Panc1 (cell line): ENCODE results near the gene CYP24A1. TPM values are rescaled to one million over a fixed set of nuclear protein-coding genes. Genes with fewer than 3 reads are reported as not detected.

Source experiments
- ATAC-seq: fragments of 200-7000 bp; cut with Tn5 transposase; 2 replicates; pipeline ENCODE4 v1.9.1; 2020; ENCODE audit warnings: mild to moderate bottlenecking, moderate library complexity
- BruUV-seq: library from RNA; stranded (reverse); fragments of 400-500 nt; replicated peaks from 2 replicates; lab custom pipeline; 2021; lab: Mats Ljungman, UMichigan
- CTCF ChIA-PET: fragments of 300-600 bp; sonication (Branson Sonifier 250); formaldehyde crosslinking; loops from one replicate; lab custom pipeline; 2022; ENCODE audit warnings: antibody characterized with exemption; lab: Charles Lee
- POLR2A ChIA-PET: fragments of 300-600 bp; sonication (Branson Sonifier 250); formaldehyde crosslinking; loops from one replicate; lab custom pipeline; 2022; ENCODE audit warnings: antibody characterized with exemption; lab: Charles Lee
- DNase-seq: peaks from one replicate; pipeline ENCODE4 v3.0.0-alpha.2; 2010; ENCODE audit warnings: low read depth, low spot score
- H3K27ac ChIP-seq: 2 replicates; pipeline ENCODE4 v1.5.1; 2011; ENCODE audit warnings: mild to moderate bottlenecking, low read length, inconsistent platforms
- H3K27me3 ChIP-seq: fragments of 200-500 bp; sonication (Bioruptor generic); 2 replicates; pipeline ENCODE4 v1.6.0; 2014; ENCODE audit warnings: low read length, inconsistent platforms; ENCODE audit not compliant: control insufficient read depth, insufficient read depth
- H3K36me3 ChIP-seq: fragments of 200-500 bp; sonication (Bioruptor generic); 2 replicates; pipeline ENCODE4 v1.5.1; 2014; ENCODE audit warnings: inconsistent platforms, mild to moderate bottlenecking, low read length, moderate library complexity; ENCODE audit not compliant: control insufficient read depth, insufficient read depth
- H3K4me1 ChIP-seq: 2 replicates; pipeline ENCODE4 v1.5.1; 2011; ENCODE audit warnings: inconsistent platforms, mild to moderate bottlenecking, low read length, moderate library complexity; ENCODE audit not compliant: control insufficient read depth, insufficient read depth
- H3K4me3 ChIP-seq, 2 experiments: 2 replicates each; pipeline ENCODE4 v1.5.1; 2011 to 2012; ENCODE audit warnings: low read depth in 2 of 2, low read length in 2 of 2, mild to moderate bottlenecking in 2 of 2, inconsistent platforms in 1 of 2, moderate library complexity in 1 of 2
- H3K9me3 ChIP-seq: fragments of 200-500 bp; sonication (Bioruptor generic); 2 replicates; pipeline ENCODE4 v1.5.1; 2014; ENCODE audit warnings: low read depth, mild to moderate bottlenecking, inconsistent platforms, low read length, moderate library complexity; ENCODE audit not compliant: control insufficient read depth, insufficient read depth
- CTCF ChIP-seq: fragments of 450-650 bp; IDR thresholded peaks from 2 replicates; pipeline ENCODE4 v1.5.1; 2017; ENCODE audit warnings: mild to moderate bottlenecking
- POLR2AphosphoS5 ChIP-seq: IDR thresholded peaks from 2 replicates; pipeline ENCODE4 v1.6.1; 2012; ENCODE audit warnings: mild to moderate bottlenecking, low read depth, low read length, moderate library complexity
- REST ChIP-seq, 2 experiments: IDR thresholded peaks; 2 replicates each; pipeline ENCODE4 v1.6.1; 2011 to 2012; ENCODE audit warnings: low read depth in 2 of 2, control low read depth in 1 of 2, low read length in 1 of 2, mild to moderate bottlenecking in 1 of 2, moderate library complexity in 1 of 2; ENCODE audit not compliant: insufficient read depth in 1 of 2
- SIN3A ChIP-seq: IDR thresholded peaks from 2 replicates; pipeline ENCODE4 v1.6.1; 2012; ENCODE audit warnings: low read depth, mild to moderate bottlenecking, low read length, moderate library complexity, borderline replicate concordance; ENCODE audit not compliant: insufficient read depth
- TCF7L2 ChIP-seq: IDR thresholded peaks from 2 replicates; pipeline ENCODE4 v1.6.1; 2011; ENCODE audit warnings: mild to moderate bottlenecking, low read depth, low read length, inconsistent platforms
- in situ Hi-C: cut with HindIII; loops from 2 replicates; pipeline ENCODE4 v1.10.0; 2016; ENCODE audit warnings: low sequenced_read_pairs, low pct_unique_long_range_greater_than_20kb
- intact Hi-C: fragments of 100-400 bp; cut with micrococcal nuclease; formaldehyde crosslinking; loops from one replicate; pipeline ENCODE4 v1.10.0; 2022; ENCODE audit not compliant: unreplicated experiment
- total RNA-seq: library from RNA; stranded (reverse); gene quantifications from one replicate; pipeline ENCODE4 v1.2.1, GENCODE V29; 2021; ENCODE audit not compliant: unreplicated experiment

Gene CYP24A1
- total RNA-seq, 1 experiment from 2014 or later: 3.0 TPM

- in situ Hi-C loops (no loop called here), intact Hi-C loops (no loop called here)
- ATAC-seq: no peak
- TF ChIP-seq POLR2AphosphoS5: no peak
- TF ChIP-seq CTCF: no peak
- no peak for TF ChIP-seq SIN3A
- TF ChIP-seq TCF7L2: no peak
- no peak for TF ChIP-seq REST (IDR thresholded peaks at IDR 0.05; ENCODE audit: insufficient read depth in 1 of 2, low read depth in 2 of 2, low read length in 1 of 2)
- Histone ChIP-seq H3K9me3 (no peaks in the 10 kb centered on the region), H3K27ac (no peak overlapping the region), H3K27me3 (no peaks in the 10 kb centered on the region), H3K4me3 (no peak overlapping the region), H3K4me1 (0 out of 2 replicates have a peak, but pooled peaks cover 2% of the 10 kb centered on the region), H3K36me3 (no peaks in the 10 kb centered on the region)
- ChIA-PET CTCF (no interaction called here), POLR2A (interaction anchor here (0.6 kb wide), 1 partner anchor 280 kb away, joined by 3 read pairs; no protein-coding TSS in a partner anchor)
- BruUV-seq: no TSS peak
- no peak for DNase-seq
Measured at GRCh38 chr20:54115172-54115854, 58.5 kb downstream of the CYP24A1 start.

GRCh38 chr20:54114109-54114508 is 59.7 kb downstream of the CYP24A1 start:
- DNase-seq: no peak
- ATAC-seq: no peak
- BruUV-seq: no TSS peak
- no peaks in the 10 kb centered on the region for H3K27me3 ChIP-seq
- TF ChIP-seq POLR2AphosphoS5 (no peak), CTCF (no peak), SIN3A (no peak), TCF7L2 (no peak), REST (IDR thresholded peaks at IDR 0.05; ENCODE audit: insufficient read depth in 1 of 2, low read depth in 2 of 2, low read length in 1 of 2) (no peak)
- intact Hi-C loops (no loop called here), in situ Hi-C loops (no loop called here)
- H3K36me3 ChIP-seq: no peaks in the 10 kb centered on the region
- no peaks in the 10 kb centered on the region for H3K9me3 ChIP-seq
- CTCF ChIA-PET: no interaction called here
- no peak overlapping the region for H3K27ac ChIP-seq
- H3K4me1 ChIP-seq: 0 out of 2 replicates have a peak, but pooled peaks cover 2% of the 10 kb centered on the region
- no peak overlapping the region for H3K4me3 ChIP-seq
- POLR2A ChIA-PET: no interaction called here
